ENCODE results near the gene MFRP.
A peak's percentile ranks its signal among the peaks of the same experiment; 100 is the strongest.

MFRP gene

DNA sequence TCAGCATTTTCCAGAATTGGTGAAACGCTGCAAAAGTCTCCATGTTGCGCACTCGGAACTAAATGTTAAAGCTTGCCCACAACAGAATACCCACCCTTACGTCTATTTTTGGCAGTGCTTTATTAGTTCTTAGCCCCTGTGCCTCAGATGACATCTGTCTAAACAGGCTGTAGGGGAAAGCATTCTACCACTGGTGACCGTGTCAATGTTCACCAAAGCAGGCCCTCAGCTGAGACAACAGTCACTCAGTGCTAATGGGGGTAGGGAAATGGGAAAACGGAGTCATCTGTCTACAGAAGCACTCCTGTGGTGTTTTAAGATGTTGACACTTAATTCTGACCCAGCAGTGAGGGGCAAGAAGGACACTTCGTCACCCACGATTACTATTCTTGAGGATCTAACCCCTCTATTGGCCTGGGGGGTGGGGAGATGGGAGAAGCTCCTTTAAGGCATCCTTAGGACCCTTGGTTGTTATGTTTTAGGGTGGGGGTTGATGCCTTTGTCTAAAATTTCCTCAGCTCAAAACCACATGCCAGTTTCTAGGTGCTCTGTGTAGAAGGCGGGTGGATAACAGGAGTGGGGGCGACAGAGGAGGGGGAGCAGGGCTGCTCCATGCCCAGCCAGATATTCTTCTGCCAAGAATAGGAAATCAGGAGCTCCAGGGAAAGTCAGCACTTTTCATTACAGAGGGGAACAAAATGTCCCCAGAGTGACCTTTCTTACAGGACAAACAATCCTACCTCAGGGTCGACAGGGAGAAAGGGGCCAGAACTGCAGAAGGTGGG lies 15.6 kb upstream of the MFRP start:
- H3K4me3 ChIP-seq (ENCODE audit: low read length), result no peak overlapping the region
- DNase-seq (ENCODE audit: low read depth), result no peak
- TF ChIP-seq, protein P1, sequence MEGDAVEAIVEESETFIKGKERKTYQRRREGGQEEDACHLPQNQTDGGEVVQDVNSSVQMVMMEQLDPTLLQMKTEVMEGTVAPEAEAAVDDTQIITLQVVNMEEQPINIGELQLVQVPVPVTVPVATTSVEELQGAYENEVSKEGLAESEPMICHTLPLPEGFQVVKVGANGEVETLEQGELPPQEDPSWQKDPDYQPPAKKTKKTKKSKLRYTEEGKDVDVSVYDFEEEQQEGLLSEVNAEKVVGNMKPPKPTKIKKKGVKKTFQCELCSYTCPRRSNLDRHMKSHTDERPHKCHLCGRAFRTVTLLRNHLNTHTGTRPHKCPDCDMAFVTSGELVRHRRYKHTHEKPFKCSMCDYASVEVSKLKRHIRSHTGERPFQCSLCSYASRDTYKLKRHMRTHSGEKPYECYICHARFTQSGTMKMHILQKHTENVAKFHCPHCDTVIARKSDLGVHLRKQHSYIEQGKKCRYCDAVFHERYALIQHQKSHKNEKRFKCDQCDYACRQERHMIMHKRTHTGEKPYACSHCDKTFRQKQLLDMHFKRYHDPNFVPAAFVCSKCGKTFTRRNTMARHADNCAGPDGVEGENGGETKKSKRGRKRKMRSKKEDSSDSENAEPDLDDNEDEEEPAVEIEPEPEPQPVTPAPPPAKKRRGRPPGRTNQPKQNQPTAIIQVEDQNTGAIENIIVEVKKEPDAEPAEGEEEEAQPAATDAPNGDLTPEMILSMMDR (IDR thresholded peaks at IDR 0.05; ENCODE audit: insufficient read depth, low read depth, low read length, missing control alignments), result no peak

DNA sequence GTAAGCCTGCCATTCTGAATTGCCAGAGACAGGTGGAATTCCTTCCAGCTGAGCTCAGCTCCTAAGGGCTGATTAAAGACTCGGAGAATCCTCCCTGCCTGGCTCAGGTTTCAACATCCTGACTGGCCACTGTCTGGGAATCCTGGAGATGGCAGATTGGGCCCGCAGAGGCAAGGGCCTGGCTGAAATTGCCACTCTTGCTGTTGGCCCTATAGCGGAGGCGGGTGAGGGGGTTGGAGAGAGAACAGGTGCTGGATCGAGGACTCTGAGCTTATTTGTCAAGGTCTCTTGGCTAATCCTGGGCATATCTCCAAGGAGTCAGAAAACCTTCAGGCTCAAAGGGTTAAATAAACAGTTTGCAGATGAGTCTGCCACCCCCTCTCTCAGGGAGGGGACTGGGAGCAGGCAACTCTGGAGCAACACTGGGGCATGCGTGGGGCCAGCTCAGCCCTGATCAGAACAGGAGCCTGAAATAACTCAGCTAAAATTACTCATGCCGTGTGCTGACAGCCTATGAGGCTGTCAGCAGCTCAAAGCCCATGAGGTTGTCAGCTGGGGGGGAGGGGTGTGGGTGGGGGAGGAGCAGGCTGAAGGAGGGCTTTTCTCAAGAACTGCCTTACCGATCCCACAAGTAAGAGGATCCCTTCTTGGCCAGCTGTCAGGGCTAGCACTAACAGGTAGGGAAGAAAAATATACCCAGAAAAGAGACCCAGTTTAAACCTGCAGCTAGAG lies 14.7 kb upstream of the MFRP start:
- TF ChIP-seq, protein P1 (IDR thresholded peaks at IDR 0.05; ENCODE audit: insufficient read depth, low read depth, low read length, missing control alignments), result no peak
- no peak overlapping the region for H3K4me3 ChIP-seq (ENCODE audit: low read length)
- DNase-seq (ENCODE audit: low read depth), result peak; percentile 97

DNA sequence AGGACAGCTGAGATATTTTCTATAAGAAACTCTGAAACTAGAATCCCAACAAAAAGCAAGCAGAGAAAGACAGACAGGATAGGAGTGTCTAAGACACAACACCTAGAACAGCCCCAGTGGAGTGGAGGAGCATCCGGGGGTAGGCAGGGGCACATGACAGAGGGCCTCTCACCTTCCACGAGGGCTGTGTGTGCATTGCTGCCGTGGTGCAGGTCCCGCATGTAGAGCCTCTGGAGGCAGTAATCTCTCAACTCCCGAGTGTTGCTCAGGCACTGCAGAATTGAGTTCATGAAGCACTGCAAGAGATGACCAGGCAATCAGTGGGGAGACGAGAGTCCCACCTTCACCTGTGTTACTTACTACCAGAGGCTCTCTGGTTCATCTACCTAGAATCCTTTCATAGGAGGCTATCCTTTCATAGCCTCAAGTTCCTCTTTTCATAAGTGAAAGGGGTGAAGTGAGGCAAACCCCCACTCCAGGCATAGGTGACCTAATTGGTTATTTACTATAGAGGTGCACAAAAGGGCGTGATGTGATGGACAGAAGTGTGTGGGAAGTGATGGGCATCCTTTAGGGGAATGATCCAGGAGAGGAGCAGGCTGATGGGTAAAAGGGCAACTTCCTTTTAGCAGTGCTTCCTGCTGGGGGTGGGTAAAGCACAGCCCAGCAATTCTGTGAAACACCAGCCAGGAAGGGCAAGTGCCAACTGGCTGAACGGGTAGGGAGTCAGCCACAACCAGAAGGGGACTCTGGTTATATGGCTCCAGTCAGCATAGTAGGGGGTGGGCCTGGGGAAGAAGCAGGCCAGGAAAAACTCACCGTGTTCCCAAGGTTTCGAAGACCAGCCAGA lies 13.1 kb upstream of the MFRP start:
- TF ChIP-seq, protein P1 (IDR thresholded peaks at IDR 0.05; ENCODE audit: insufficient read depth, low read depth, low read length, missing control alignments), result no peak
- H3K4me3 ChIP-seq (ENCODE audit: low read length), result no peak overlapping the region
- peak; percentile 80 for DNase-seq (ENCODE audit: low read depth)

DNA sequence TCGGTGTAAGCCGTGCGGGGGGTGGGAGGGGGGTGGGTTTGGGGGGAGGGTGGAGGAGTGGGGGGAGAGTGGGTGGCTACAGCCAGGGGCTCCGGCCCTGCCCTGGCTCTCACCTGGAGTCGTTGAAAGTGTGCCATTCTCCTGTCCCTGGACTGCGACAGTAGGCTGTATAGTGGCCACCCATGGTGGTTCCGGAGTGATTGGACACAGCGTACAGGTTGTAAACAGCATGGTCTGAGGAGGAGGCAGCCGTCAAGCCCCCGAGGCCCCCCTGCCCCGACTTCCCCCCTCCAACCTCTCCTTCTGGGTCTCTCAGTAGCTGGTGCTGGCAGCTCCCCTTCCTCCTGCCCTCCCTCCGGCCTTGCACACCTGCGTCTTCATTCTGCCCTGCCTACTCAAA lies 10.6 kb upstream of the MFRP start:
- H3K4me3 ChIP-seq (ENCODE audit: low read length), result no peak overlapping the region
- TF ChIP-seq, protein P1 (IDR thresholded peaks at IDR 0.05; ENCODE audit: insufficient read depth, low read depth, low read length, missing control alignments), result no peak
- DNase-seq (ENCODE audit: low read depth), result no peak

DNA sequence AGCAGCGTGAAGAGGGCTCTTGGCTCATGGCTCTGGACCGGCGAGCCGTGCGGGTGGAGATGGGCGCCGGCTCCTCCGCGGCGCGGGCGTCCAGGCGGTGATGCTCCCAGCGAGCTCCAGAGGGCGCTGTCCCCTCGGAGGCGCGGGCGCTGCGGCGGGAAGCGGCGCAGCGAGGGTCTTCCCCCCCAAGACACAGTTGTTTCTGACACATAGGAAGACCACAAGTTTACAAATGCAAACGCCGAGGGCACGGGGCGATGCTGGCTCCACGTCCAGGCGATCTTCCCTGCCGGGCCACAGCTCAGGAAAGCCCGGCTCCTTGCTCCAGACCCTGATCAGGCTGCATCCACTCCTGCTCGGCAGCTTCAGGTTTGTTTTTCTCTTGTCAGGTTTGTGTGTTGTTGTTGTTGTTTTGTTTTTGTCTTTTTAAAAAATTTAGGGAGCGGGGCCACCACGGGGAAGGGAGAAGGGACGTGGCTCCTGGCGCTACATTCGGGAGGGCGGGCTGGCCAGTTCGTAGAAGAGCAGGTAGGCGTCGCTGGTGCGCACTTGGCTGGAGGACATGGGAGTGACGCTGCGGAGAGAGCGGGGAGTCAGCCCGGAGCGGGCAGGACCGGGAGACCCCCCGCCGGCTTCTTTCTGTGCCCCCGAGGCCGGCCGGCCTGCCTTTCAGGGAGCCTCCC lies 10.0 kb upstream of the MFRP start:
- DNase-seq (ENCODE audit: low read depth), result peak; percentile 77
- H3K4me3 ChIP-seq (ENCODE audit: low read length), result peak overlapping the region; percentile 43
- TF ChIP-seq, protein P1 (IDR thresholded peaks at IDR 0.05; ENCODE audit: insufficient read depth, low read depth, low read length, missing control alignments), result peak; percentile 65

DNA sequence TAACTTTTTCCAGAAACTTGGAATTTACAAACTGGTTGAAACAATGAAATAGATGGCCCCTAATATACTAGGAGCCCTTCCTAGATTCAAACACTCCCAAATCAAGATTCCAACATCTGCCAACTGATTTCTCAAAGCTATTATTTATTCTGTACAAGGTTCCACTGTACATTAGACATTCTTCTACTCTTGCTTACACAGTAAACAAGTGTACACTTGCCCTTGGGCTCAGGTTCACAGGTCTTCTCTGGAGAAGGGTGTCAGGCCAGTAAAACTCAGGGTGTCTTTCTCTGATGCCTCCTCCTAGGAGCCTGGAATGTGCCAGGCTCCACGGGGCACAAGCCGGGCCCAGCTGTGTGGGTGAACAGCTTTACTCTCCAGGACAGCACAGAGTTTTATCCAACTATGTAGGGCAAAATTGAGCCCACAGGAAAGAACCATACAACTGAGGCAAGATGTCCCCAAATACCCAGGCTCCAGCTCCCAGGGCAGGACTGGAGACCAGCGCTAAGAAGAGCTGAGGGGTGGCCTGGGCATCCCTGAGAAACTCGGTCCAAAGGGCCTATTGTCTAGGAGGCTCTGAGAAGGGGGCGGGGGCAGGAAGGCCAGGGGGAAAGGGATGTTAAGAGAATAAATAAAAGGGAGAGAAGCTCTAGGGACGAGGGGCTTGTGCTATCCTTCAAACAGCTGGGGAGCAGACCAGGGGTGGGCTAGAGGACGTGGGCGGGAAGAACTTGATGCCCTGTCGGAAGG lies 8.8 kb upstream of the MFRP start:
- DNase-seq (ENCODE audit: low read depth), result peak; percentile 57
- H3K4me3 ChIP-seq (ENCODE audit: low read length), result no peak overlapping the region
- TF ChIP-seq, protein P1 (IDR thresholded peaks at IDR 0.05; ENCODE audit: insufficient read depth, low read depth, low read length, missing control alignments), result no peak

All from epithelial cell of esophagus (primary cell).